Neural progenitor cell (in vitro differentiated cells): ENCODE measurements around the gene ATP8B2.

ENCODE experiments used
- EZH2 ChIP-seq: fragments of 200-600 bp; sonication (generic); IDR thresholded peaks from 2 replicates; pipeline ENCODE4 v1.6.1; 2017; ENCODE audit warnings: antibody characterized with exemption, mild to moderate bottlenecking, moderate library complexity
- TF ChIP-seq, protein P1 (sequence below): fragments of 200-600 bp; sonication (generic); IDR thresholded peaks from 2 replicates; pipeline ENCODE4 v1.5.1; 2017; ENCODE audit warnings: antibody characterized with exemption, mild to moderate bottlenecking

DNA sequence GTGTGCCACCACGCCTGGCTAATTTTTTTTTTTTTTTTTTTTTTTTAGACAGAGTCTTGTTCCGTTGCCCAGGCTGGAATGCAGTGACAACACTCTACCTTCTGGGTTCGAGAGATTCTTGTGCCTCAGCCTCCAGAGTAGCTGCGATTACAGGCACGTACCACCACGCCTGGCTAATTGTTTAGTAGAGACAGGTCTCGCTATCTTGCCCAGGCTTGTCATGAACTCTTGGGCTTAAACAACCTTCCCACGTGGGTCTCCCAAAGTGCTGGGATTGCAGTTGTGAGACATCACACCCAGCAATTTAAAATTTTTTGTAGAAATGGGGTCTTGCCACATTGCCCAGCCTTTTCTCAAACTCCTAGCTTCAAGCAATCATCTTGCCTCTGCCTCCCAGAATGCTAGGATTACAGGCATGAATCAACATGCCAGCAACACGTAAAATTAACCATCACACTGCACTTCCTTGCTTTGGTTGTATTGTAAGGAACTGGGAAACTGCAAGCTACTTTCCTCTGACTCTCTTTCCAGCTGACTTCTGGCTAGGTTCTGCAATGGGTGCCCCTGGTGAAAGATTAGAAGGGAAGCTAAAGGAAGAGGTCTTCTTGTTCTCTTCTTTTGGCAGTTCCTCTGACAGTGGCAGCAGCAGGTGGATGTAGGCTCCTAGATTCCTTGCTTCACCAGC lies 65.9 kb downstream of the ATP8B2 start:
- TF ChIP-seq, protein P1, sequence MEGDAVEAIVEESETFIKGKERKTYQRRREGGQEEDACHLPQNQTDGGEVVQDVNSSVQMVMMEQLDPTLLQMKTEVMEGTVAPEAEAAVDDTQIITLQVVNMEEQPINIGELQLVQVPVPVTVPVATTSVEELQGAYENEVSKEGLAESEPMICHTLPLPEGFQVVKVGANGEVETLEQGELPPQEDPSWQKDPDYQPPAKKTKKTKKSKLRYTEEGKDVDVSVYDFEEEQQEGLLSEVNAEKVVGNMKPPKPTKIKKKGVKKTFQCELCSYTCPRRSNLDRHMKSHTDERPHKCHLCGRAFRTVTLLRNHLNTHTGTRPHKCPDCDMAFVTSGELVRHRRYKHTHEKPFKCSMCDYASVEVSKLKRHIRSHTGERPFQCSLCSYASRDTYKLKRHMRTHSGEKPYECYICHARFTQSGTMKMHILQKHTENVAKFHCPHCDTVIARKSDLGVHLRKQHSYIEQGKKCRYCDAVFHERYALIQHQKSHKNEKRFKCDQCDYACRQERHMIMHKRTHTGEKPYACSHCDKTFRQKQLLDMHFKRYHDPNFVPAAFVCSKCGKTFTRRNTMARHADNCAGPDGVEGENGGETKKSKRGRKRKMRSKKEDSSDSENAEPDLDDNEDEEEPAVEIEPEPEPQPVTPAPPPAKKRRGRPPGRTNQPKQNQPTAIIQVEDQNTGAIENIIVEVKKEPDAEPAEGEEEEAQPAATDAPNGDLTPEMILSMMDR: no peak
- TF ChIP-seq EZH2: no peak
